ENCODE data around the gene TET1. TPM values are rescaled to one million over a fixed set of nuclear protein-coding genes. Genes with fewer than 3 reads are reported as not detected.
A peak's percentile ranks its signal among the peaks of the same experiment; 100 is the strongest.
"Not testable (repeated sequence)": the region's sequence is repeated elsewhere in the genome, so short reads cannot be mapped to it uniquely, and the experiment has no call there.

Gene TET1
- polyA plus RNA-seq, 4 donors: 8.8 to 11.0 (median 10.0) TPM

GRCh38 chr10:68604441-68604840 lies 44.3 kb downstream of the TET1 start:
- no peak for DNase-seq (ENCODE audit: low read depth in 4 of 4, low spot score in 2 of 4)

- DNase-seq (ENCODE audit: low read depth in 4 of 4, low spot score in 2 of 4): no peak
Measured at GRCh38 chr10:68606918-68607317, 46.8 kb downstream of the TET1 start.

- not testable (repeated sequence) for DNase-seq (ENCODE audit: low read depth in 4 of 4, low spot score in 2 of 4)
Measured at GRCh38 chr10:68610023-68610422, 49.9 kb downstream of the TET1 start.

- DNase-seq (ENCODE audit: low read depth in 4 of 4, low spot score in 2 of 4): no peak
Measured at GRCh38 chr10:68611227-68611626, 51.1 kb downstream of the TET1 start.

GRCh38 chr10:68613974-68614373 lies 53.8 kb downstream of the TET1 start:
- not testable (repeated sequence) for DNase-seq (ENCODE audit: low read depth in 4 of 4, low spot score in 2 of 4)

- DNase-seq (ENCODE audit: low read depth in 4 of 4, low spot score in 2 of 4): not testable (repeated sequence)
Measured at GRCh38 chr10:68617691-68618090, 57.6 kb downstream of the TET1 start.

- no peak for DNase-seq (ENCODE audit: low read depth in 4 of 4, low spot score in 2 of 4)
Measured at GRCh38 chr10:68618234-68618633, 58.1 kb downstream of the TET1 start.

- no peak for DNase-seq (ENCODE audit: low read depth in 4 of 4, low spot score in 2 of 4)
Measured at GRCh38 chr10:68619595-68619994, 59.5 kb downstream of the TET1 start.

GRCh38 chr10:68625316-68625921 lies 65.3 kb downstream of the TET1 start:
- DNase-seq (ENCODE audit: low read depth in 4 of 4, low spot score in 2 of 4): no peak

- peak in 2 of 4 donors; percentile 7 to 18 for DNase-seq (ENCODE audit: low read depth in 4 of 4, low spot score in 2 of 4)
Measured at GRCh38 chr10:68628576-68629127, 68.5 kb downstream of the TET1 start.

- DNase-seq (ENCODE audit: low read depth in 4 of 4, low spot score in 2 of 4): not testable (repeated sequence)
Measured at GRCh38 chr10:68632271-68632560, 72.1 kb downstream of the TET1 start.

- no peak for DNase-seq (ENCODE audit: low read depth in 4 of 4, low spot score in 2 of 4)
Measured at GRCh38 chr10:68633281-68633680, 73.1 kb downstream of the TET1 start.

- DNase-seq (ENCODE audit: low read depth in 4 of 4, low spot score in 2 of 4): no peak
Measured at GRCh38 chr10:68633816-68634466, 73.8 kb downstream of the TET1 start.

- no peak for DNase-seq (ENCODE audit: low read depth in 4 of 4, low spot score in 2 of 4)
Measured at GRCh38 chr10:68636335-68636734, 76.2 kb downstream of the TET1 start.

GRCh38 chr10:68643550-68643949 lies 83.4 kb downstream of the TET1 start:
- DNase-seq (ENCODE audit: low read depth in 4 of 4, low spot score in 2 of 4): not testable (repeated sequence)

GRCh38 chr10:68647672-68648341 lies 87.7 kb downstream of the TET1 start:
- no peak for DNase-seq (ENCODE audit: low read depth in 4 of 4, low spot score in 2 of 4)

- DNase-seq (ENCODE audit: low read depth in 4 of 4, low spot score in 2 of 4): no peak
Measured at GRCh38 chr10:68655620-68656126, 95.5 kb downstream of the TET1 start.

GRCh38 chr10:68665841-68666240 lies 105.7 kb downstream of the TET1 start:
- no peak for DNase-seq (ENCODE audit: low read depth in 4 of 4, low spot score in 2 of 4)

GRCh38 chr10:68666280-68666760 lies 106.2 kb downstream of the TET1 start:
- DNase-seq (ENCODE audit: low read depth in 4 of 4, low spot score in 2 of 4): no peak

GRCh38 chr10:68668231-68668630 lies 108.1 kb downstream of the TET1 start:
- no peak for DNase-seq (ENCODE audit: low read depth in 4 of 4, low spot score in 2 of 4)

- DNase-seq (ENCODE audit: low read depth in 4 of 4, low spot score in 2 of 4): no peak
Measured at GRCh38 chr10:68668972-68669371, 108.8 kb downstream of the TET1 start.

Measured in left renal cortex interstitium (tissue), 4 donors.